Thoracic aorta (tissue), 2 donors: ENCODE data around the gene ABLIM2. TPM values are rescaled to one million over a fixed set of nuclear protein-coding genes. Genes with fewer than 3 reads are reported as not detected.
A peak's percentile ranks its signal among the peaks of the same experiment; 100 is the strongest.
"Not testable (repeated sequence)": the region's sequence is repeated elsewhere in the genome, so short reads cannot be mapped to it uniquely, and the experiment has no call there.

Source experiments
- ATAC-seq: fragments of 150-250 bp; one replicate; pipeline ENCODE4 v1.8.0; 2017; ENCODE audit warnings: low read depth; ENCODE audit not compliant: insufficient number of reproducible peaks, low FRiP score
- DNase-seq: peaks from one replicate; pipeline ENCODE4 v3.0.0-alpha.2; 2020; ENCODE audit warnings: low spot score
- H3K27ac ChIP-seq, 2 donors: fragments of 200-600 bp; sonication (generic); 1 replicate in 1 of 2; 2 replicates in 1 of 2; pipeline ENCODE4 v1.5.1; 2016; ENCODE audit warnings: mild to moderate bottlenecking in 2 of 2, moderate library complexity in 2 of 2
- H3K27me3 ChIP-seq: fragments of 200-600 bp; sonication (generic); replicated peaks from 2 replicates; pipeline ENCODE4 v1.6.0; 2016; ENCODE audit warnings: mild to moderate bottlenecking; ENCODE audit not compliant: insufficient read depth
- H3K36me3 ChIP-seq: fragments of 200-600 bp; sonication (generic); one replicate; pipeline ENCODE4 v1.5.1; 2016
- H3K4me1 ChIP-seq, 2 donors: fragments of 200-600 bp; sonication (generic); 1 replicate in 1 of 2; 2 replicates in 1 of 2; pipeline versions ENCODE4 v1.5.1 to v1.6.0; 2016; ENCODE audit warnings: low read depth in 2 of 2, mild to moderate bottlenecking in 1 of 2; ENCODE audit not compliant: control insufficient read depth in 1 of 2
- H3K4me3 ChIP-seq: fragments of 200-600 bp; sonication (generic); 2 replicates; pipeline ENCODE4 v1.5.1; 2016; ENCODE audit warnings: mild to moderate bottlenecking
- H3K9me3 ChIP-seq: fragments of 200-600 bp; sonication (generic); 2 replicates; pipeline ENCODE4 v1.5.1; 2016
- CTCF ChIP-seq: fragments of 200-600 bp; sonication (generic); IDR thresholded peaks from one replicate; pipeline ENCODE4 v1.5.1; 2019; ENCODE audit warnings: antibody characterized with exemption
- total RNA-seq, 2 donors: library from RNA; depleted of rRNA; stranded (reverse); fragments of >200 nt; gene quantifications; one replicate each; pipeline versions ENCODE4 v1.1.0 to v1.2.3, GENCODE V29; 2016

ABLIM2 gene
- total RNA-seq, 2 donors from 2014 or later = 25.6 to 28.6 TPM

GRCh38 chr4:8143392-8144140, 15.0 kb downstream of the ABLIM2 start:
- H3K4me1 ChIP-seq = peaks cover 8 to 48% of the 10 kb centered on the region in 2 donors
- no peak for DNase-seq
- H3K27me3 ChIP-seq = no peaks in the 10 kb centered on the region
- ATAC-seq = no peak
- no peaks in the 10 kb centered on the region for H3K9me3 ChIP-seq
- no peaks in the 10 kb centered on the region for H3K36me3 ChIP-seq
- H3K27ac ChIP-seq = peak overlapping the region in 1 of 2 donors; percentile 37
- H3K4me3 ChIP-seq = peak overlapping the region; percentile 48
- no peak for TF ChIP-seq CTCF

GRCh38 chr4:8142556-8142955, 16.1 kb downstream of the ABLIM2 start:
- no peak for DNase-seq
- TF ChIP-seq CTCF = no peak
- H3K4me3 ChIP-seq = no peak overlapping the region
- H3K27ac ChIP-seq = no peak overlapping the region
- H3K36me3 ChIP-seq = no peaks in the 10 kb centered on the region
- no peaks in the 10 kb centered on the region for H3K9me3 ChIP-seq
- no peak for ATAC-seq
- no peaks in the 10 kb centered on the region for H3K27me3 ChIP-seq
- H3K4me1 ChIP-seq = peaks cover 8 to 48% of the 10 kb centered on the region in 2 donors

- no peak for ATAC-seq
- H3K36me3 ChIP-seq = no peaks in the 10 kb centered on the region
- H3K4me3 ChIP-seq = no peak overlapping the region
- no peak for TF ChIP-seq CTCF
- no peaks in the 10 kb centered on the region for H3K9me3 ChIP-seq
- no peak overlapping the region for H3K27ac ChIP-seq
- H3K4me1 ChIP-seq = peaks cover 8 to 48% of the 10 kb centered on the region in 2 donors
- no peak for DNase-seq
- no peaks in the 10 kb centered on the region for H3K27me3 ChIP-seq
Observed at GRCh38 chr4:8141935-8142334, 16.7 kb downstream of the ABLIM2 start.

- no peaks in the 10 kb centered on the region for H3K27me3 ChIP-seq
- TF ChIP-seq CTCF = no peak
- H3K36me3 ChIP-seq = no peaks in the 10 kb centered on the region
- no peaks in the 10 kb centered on the region for H3K9me3 ChIP-seq
- peaks cover 4 to 42% of the 10 kb centered on the region in 2 donors for H3K4me1 ChIP-seq
- no peak overlapping the region for H3K4me3 ChIP-seq
- DNase-seq (no peak), ATAC-seq (no peak)
- H3K27ac ChIP-seq = no peak overlapping the region
Observed at GRCh38 chr4:8140915-8141314, 17.7 kb downstream of the ABLIM2 start.

GRCh38 chr4:8139726-8140125, 18.9 kb downstream of the ABLIM2 start:
- not testable (repeated sequence) for DNase-seq, H3K27ac ChIP-seq, H3K36me3 ChIP-seq, H3K27me3 ChIP-seq, H3K4me3 ChIP-seq, ATAC-seq, H3K9me3 ChIP-seq
- H3K4me1 ChIP-seq = peaks cover 0 to 30% of the 10 kb centered on the region in 2 donors
